PC-9 (cell line): Measurements from ENCODE around the gene RIPOR3. TPM values are rescaled to one million over a fixed set of nuclear protein-coding genes. Genes with fewer than 3 reads are reported as not detected.

Source experiments
- BruUV-seq: library from RNA; stranded (reverse); fragments of 400-500 nt; replicated peaks from 2 replicates; lab custom pipeline; 2021; lab: Mats Ljungman, UMichigan
- CTCF ChIA-PET: fragments of 300-600 bp; sonication (Branson Sonifier 250); formaldehyde crosslinking; loops from one replicate; lab custom pipeline; 2022; ENCODE audit warnings: antibody characterized with exemption; lab: Charles Lee
- POLR2A ChIA-PET: fragments of 300-600 bp; sonication (Branson Sonifier 250); formaldehyde crosslinking; loops from one replicate; lab custom pipeline; 2022; ENCODE audit warnings: antibody characterized with exemption; ENCODE audit not compliant: unreplicated experiment; lab: Charles Lee
- DNase-seq, 2 experiments: peaks; one replicate each; pipeline versions ENCODE4 v3.0.0 to v3.0.0-alpha.2; 2015 to 2022; ENCODE audit warnings: mixed read lengths in 1 of 2
- H2AFZ ChIP-seq: fragments of 200-600 bp; sonication (generic); 2 replicates; pipeline ENCODE4 v1.8.1; 2017; ENCODE audit warnings: antibody characterized with exemption
- H3F3A ChIP-seq: fragments of 200-600 bp; sonication (generic); 2 replicates; pipeline ENCODE4 v1.8.1; 2017; ENCODE audit warnings: antibody characterized with exemption, mild to moderate bottlenecking, low read depth; ENCODE audit not compliant: insufficient read depth
- H3K27ac ChIP-seq: fragments of 200-600 bp; sonication (generic); 2 replicates; pipeline ENCODE4 v1.6.1; 2016; ENCODE audit warnings: mixed run types
- H3K27me3 ChIP-seq: fragments of 200-600 bp; sonication (generic); 2 replicates; pipeline ENCODE4 v1.6.1; 2016; ENCODE audit warnings: low read depth, mixed run types; ENCODE audit not compliant: insufficient read depth
- H3K36me3 ChIP-seq: fragments of 200-600 bp; sonication (generic); 2 replicates; pipeline ENCODE4 v1.6.1; 2016; ENCODE audit warnings: low read depth, mixed run types
- H3K4me1 ChIP-seq: fragments of 200-600 bp; sonication (generic); replicated peaks from 2 replicates; pipeline ENCODE4 v1.6.1; 2016; ENCODE audit warnings: mixed run types; ENCODE audit not compliant: insufficient read depth
- H3K4me2 ChIP-seq: fragments of 200-600 bp; sonication (generic); 2 replicates; pipeline ENCODE4 v1.6.1; 2017; ENCODE audit warnings: mixed run types
- H3K4me3 ChIP-seq: fragments of 200-600 bp; sonication (generic); 2 replicates; pipeline ENCODE4 v1.6.1; 2016; ENCODE audit warnings: mixed run types
- H3K79me2 ChIP-seq: fragments of 200-600 bp; sonication (generic); 2 replicates; pipeline ENCODE4 v1.6.1; 2017; ENCODE audit warnings: low read depth, mixed run types
- H3K9me2 ChIP-seq: fragments of 200-600 bp; sonication (generic); 2 replicates; pipeline ENCODE4 v1.8.1; 2017; ENCODE audit warnings: mild to moderate bottlenecking; ENCODE audit not compliant: insufficient read depth
- H3K9me3 ChIP-seq: fragments of 200-600 bp; sonication (generic); 2 replicates; pipeline ENCODE4 v1.8.1; 2016; ENCODE audit warnings: low read depth; ENCODE audit not compliant: insufficient read depth
- H4K20me1 ChIP-seq: fragments of 200-600 bp; sonication (generic); 2 replicates; pipeline ENCODE4 v1.8.1; 2017; ENCODE audit not compliant: insufficient read depth
- EZH2 ChIP-seq: fragments of 200-600 bp; sonication (generic); IDR thresholded peaks from 2 replicates; pipeline ENCODE4 v1.8.0; 2017; ENCODE audit warnings: antibody characterized with exemption, low read depth
- intact Hi-C: fragments of 100-400 bp; cut with micrococcal nuclease; formaldehyde crosslinking; loops from one replicate; pipeline ENCODE4 v1.10.0; 2022; ENCODE audit not compliant: unreplicated experiment
- total RNA-seq: library from RNA; stranded (reverse); gene quantifications from 2 replicates; pipeline ENCODE4 v1.2.3, GENCODE V29; 2021
- TF ChIP-seq, protein P1 (sequence below): fragments of 200-600 bp; sonication (generic); conservative IDR thresholded peaks from 2 replicates; pipeline ENCODE4 v1.6.1; 2017; ENCODE audit warnings: mixed run types, antibody characterized with exemption, mild to moderate bottlenecking, moderate library complexity

RIPOR3 gene
- total RNA-seq, 1 experiment from 2014 or later = 6.3 TPM

DNA sequence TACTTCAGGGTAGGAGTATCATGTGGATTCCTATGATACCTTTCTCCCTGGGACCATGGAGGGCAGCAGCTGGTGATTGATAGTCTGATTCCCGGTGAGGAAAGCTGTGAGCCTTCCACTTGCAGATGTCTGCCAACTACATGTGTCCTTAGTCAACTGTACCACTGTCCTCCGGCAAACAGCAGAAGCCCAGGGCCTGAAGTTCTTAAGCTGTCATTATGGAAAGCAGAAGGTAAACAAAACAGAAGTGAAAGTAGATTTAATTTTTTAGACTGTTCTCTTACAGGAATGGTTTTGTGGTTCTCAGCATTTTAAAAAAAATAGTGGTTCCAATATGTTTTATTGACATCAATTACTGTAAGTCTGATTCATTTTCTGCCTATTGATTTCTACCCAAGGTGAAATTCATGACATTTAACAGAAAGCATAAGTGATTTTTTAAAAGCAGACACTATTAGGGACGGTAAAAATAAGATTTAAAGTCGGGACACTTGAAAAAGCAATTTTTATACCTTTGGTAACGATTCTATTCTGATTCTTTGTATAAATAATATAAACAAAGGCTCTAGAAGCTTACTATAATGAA lies 144.5 kb downstream of the RIPOR3 start:
- Histone ChIP-seq H3K27ac (peak overlapping the region; percentile 30; the same call in 1 of the 2 replicates), H3K9me3 (no peaks in the 10 kb centered on the region; the same call in 1 of the 2 replicates), H3K4me1 (peaks cover 11% of the 10 kb centered on the region), H3K27me3 (no peaks in the 10 kb centered on the region), H3K36me3 (peaks cover 19% of the 10 kb centered on the region), H3F3A (peaks cover 20% of the 10 kb centered on the region), H4K20me1 (no peaks in the 10 kb centered on the region), H2AFZ (no peak overlapping the region), H3K4me2 (no peak overlapping the region), H3K9me2 (no peaks in the 10 kb centered on the region), H3K4me3 (no peak overlapping the region), H3K79me2 (peaks cover 69% of the 10 kb centered on the region)
- CTCF ChIA-PET = no interaction called here
- POLR2A ChIA-PET = interaction anchor here (0.7 kb wide), 2 partner anchors 123 to 197 kb away, joined by 3 to 5 read pairs; no protein-coding TSS in a partner anchor
- no peak for DNase-seq
- intact Hi-C loops = no loop called here
- TF ChIP-seq EZH2 = no peak
- TF ChIP-seq, protein P1, sequence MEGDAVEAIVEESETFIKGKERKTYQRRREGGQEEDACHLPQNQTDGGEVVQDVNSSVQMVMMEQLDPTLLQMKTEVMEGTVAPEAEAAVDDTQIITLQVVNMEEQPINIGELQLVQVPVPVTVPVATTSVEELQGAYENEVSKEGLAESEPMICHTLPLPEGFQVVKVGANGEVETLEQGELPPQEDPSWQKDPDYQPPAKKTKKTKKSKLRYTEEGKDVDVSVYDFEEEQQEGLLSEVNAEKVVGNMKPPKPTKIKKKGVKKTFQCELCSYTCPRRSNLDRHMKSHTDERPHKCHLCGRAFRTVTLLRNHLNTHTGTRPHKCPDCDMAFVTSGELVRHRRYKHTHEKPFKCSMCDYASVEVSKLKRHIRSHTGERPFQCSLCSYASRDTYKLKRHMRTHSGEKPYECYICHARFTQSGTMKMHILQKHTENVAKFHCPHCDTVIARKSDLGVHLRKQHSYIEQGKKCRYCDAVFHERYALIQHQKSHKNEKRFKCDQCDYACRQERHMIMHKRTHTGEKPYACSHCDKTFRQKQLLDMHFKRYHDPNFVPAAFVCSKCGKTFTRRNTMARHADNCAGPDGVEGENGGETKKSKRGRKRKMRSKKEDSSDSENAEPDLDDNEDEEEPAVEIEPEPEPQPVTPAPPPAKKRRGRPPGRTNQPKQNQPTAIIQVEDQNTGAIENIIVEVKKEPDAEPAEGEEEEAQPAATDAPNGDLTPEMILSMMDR = no peak
- no TSS peak for BruUV-seq

DNA sequence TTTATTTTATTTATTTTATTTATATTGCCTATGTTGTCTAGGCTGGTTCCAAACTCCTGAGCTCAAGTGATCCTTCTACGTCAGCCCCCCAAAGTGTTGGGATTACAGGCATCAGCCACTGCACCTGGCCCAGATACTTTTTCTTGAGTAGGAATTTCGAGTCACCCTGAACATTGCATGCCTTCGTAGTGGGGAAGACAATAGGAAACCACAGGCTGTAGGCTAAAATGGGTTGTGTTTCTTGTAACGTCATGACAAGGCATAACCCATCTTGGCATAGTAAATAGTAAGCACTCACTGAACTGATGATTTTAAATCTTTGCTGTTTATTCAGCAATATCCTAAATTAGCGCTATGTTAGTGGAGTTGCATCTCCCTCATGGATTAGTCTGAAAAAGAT lies 146.2 kb downstream of the RIPOR3 start:
- TF ChIP-seq, protein P1 = no peak
- TF ChIP-seq EZH2 = no peak
- Histone ChIP-seq H3K9me2 (no peaks in the 10 kb centered on the region), H3K4me2 (no peak overlapping the region), H3K4me1 (peaks cover 26% of the 10 kb centered on the region), H2AFZ (no peak overlapping the region), H3K27me3 (no peaks in the 10 kb centered on the region), H4K20me1 (no peaks in the 10 kb centered on the region), H3F3A (peaks cover 35% of the 10 kb centered on the region), H3K9me3 (no peaks in the 10 kb centered on the region; the same call in 1 of the 2 replicates), H3K27ac (no peak overlapping the region), H3K79me2 (peaks cover 68% of the 10 kb centered on the region), H3K4me3 (no peak overlapping the region), H3K36me3 (peaks cover 19% of the 10 kb centered on the region)
- ChIA-PET CTCF (no interaction called here), POLR2A (interaction anchor here (0.6 kb wide), 2 partner anchors 33 to 197 kb away, joined by 5 to 6 read pairs; no protein-coding TSS in a partner anchor)
- no peak for DNase-seq
- BruUV-seq = no TSS peak
- intact Hi-C loops = no loop called here

GRCh38 chr20:50543326-50543725 lies 148.0 kb downstream of the RIPOR3 start:
- DNase-seq = no peak
- H4K20me1 ChIP-seq = no peaks in the 10 kb centered on the region
- peaks cover 38% of the 10 kb centered on the region for H3F3A ChIP-seq
- no peaks in the 10 kb centered on the region for H3K27me3 ChIP-seq
- POLR2A ChIA-PET = no interaction called here
- TF ChIP-seq, protein P1 = no peak
- TF ChIP-seq EZH2 = no peak
- intact Hi-C loops = loop anchor here (5.0 kb wide), 1 partner anchor 51 kb away; no protein-coding TSS in a partner anchor
- H3K36me3 ChIP-seq = peaks cover 9% of the 10 kb centered on the region
- H3K9me3 ChIP-seq = no peaks in the 10 kb centered on the region; the same call in 1 of the 2 replicates
- H3K79me2 ChIP-seq = peaks cover 76% of the 10 kb centered on the region
- H2AFZ ChIP-seq = no peak overlapping the region
- no TSS peak for BruUV-seq
- CTCF ChIA-PET = interaction anchor here (0.7 kb wide), 1 partner anchor 8 kb away, joined by 3 read pairs; no protein-coding TSS in a partner anchor
- no peaks in the 10 kb centered on the region for H3K9me2 ChIP-seq
- H3K4me1 ChIP-seq = peaks cover 44% of the 10 kb centered on the region
- H3K4me2 ChIP-seq = no peak overlapping the region
- no peak overlapping the region for H3K27ac ChIP-seq
- no peak overlapping the region for H3K4me3 ChIP-seq
